ENCODE measurements around the gene KIAA1958. TPM values are rescaled to one million over a fixed set of nuclear protein-coding genes. Genes with fewer than 3 reads are reported as not detected.

The KIAA1958 gene
- total RNA-seq, 2 experiments from 2014 or later: 6.7 to 7.6 TPM

DNA sequence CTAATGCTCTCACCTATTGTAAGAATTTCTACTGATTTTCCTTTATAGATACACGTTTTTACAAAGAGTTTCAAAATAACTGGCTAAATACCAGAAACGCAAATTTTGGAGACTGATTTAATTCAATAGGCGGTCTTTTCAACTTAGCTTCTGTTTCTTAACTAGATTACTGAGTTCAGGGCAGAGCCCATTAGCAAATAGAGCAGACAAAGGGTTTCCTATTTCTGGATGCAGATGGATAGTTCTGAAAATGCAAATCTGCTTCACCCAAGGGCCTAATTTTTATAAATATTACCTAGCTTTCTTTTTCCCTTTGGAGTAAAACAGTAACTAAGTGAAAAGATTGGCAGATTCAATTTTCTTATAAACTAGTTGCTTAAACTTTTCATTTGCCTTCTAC, 13.6 kb upstream of the KIAA1958 start:
- Mint-ChIP-seq H3K27me3 (ENCODE audit: low read depth) (no peaks in the 10 kb centered on the region), H3K9me3 (peaks cover 5% of the 10 kb centered on the region), H3K4me3 (no peak overlapping the region), H3K36me3 (ENCODE audit: low read depth) (peaks cover 18% of the 10 kb centered on the region), H3K4me1 (ENCODE audit: low read depth) (no peaks in the 10 kb centered on the region), H3K27ac (no peak overlapping the region)
- no peak for DNase-seq
- CTCF ChIA-PET: interaction anchor here (0.6 kb wide), 1 partner anchor 10 kb away, joined by 3 read pairs; no protein-coding TSS in a partner anchor
- intact Hi-C loops (cut with micrococcal nuclease): no loop called here

DNA sequence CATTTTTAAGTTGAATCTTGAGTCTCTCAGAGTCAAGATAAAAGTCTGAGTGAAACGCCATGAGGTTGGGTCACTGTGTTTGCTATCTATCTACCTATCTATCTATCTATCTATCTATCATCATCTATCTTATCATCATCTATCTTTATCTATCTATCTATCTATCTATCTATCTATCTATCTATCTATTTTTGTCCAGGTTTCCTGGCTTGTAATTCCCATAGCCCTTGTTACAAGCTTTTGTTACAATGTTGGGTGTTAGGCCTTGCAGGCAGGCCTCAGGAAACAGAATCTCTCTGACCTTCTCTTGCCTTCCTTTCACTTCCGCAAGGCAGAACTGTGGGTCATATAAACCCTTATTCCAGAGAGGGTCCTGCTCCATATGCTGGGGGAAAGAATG, 12.6 kb upstream of the KIAA1958 start:
- Mint-ChIP-seq H3K4me1 (ENCODE audit: low read depth) (no peaks in the 10 kb centered on the region), H3K27ac (no peak overlapping the region), H3K4me3 (no peak overlapping the region), H3K36me3 (ENCODE audit: low read depth) (peaks cover 17% of the 10 kb centered on the region), H3K27me3 (ENCODE audit: low read depth) (no peaks in the 10 kb centered on the region), H3K9me3 (peaks cover 6% of the 10 kb centered on the region)
- no peak for DNase-seq
- CTCF ChIA-PET: interaction anchor here (0.7 kb wide), 1 partner anchor 28 kb away, joined by 3 read pairs; no protein-coding TSS in a partner anchor
- intact Hi-C loops (cut with micrococcal nuclease): no loop called here

DNA sequence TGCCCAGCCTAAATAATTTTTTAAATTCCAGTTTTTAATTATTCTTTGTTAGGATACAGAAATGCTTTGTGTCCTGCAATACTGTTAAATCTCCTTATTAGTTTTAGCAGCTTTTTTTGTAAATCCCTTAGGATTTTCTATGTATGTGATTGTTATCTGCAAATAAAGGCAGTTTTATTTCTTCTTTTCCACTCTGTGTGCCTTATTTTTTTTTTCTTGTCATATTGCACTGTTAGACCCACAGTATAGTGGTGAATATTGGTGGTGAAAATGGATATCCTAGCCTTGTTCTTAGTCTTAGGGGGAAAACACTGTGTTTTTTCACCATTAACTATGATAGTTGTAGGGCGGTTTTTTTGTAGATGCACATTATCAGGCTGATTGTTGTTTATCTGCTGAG, 11.3 kb upstream of the KIAA1958 start:
- H3K4me3 Mint-ChIP-seq: no peak overlapping the region
- CTCF ChIA-PET: interaction anchor here (0.6 to 0.7 kb wide), 2 partner anchors 39 to 1739 kb away, joined by 3 to 4 read pairs; no protein-coding TSS in a partner anchor
- H3K27me3 Mint-ChIP-seq (ENCODE audit: low read depth): no peaks in the 10 kb centered on the region
- peaks cover 20% of the 10 kb centered on the region for H3K36me3 Mint-ChIP-seq (ENCODE audit: low read depth)
- no peak overlapping the region for H3K27ac Mint-ChIP-seq
- no peaks in the 10 kb centered on the region for H3K4me1 Mint-ChIP-seq (ENCODE audit: low read depth)
- intact Hi-C loops (cut with micrococcal nuclease): no loop called here
- DNase-seq: no peak
- H3K9me3 Mint-ChIP-seq: peaks cover 6% of the 10 kb centered on the region

DNA sequence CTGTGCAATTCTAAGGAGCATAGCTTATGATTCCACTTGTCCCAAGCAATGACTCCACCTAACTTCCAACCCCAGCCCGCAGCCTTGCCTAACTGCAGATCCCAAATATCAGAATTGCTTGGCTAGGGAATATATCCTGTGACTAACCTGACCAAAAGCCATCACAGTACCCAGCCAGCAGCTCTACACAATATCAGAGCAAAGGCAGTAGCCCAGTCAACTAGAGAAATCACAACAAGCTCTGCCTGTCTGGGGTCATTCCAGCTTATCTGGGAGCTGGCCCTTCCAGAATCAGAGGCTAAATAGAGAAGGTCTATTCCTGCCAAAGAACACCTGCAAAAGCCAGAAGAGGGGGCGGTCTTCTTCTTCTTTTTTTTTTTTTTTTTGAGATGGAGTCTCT, 9.3 kb upstream of the KIAA1958 start:
- H3K4me3 Mint-ChIP-seq: no peak overlapping the region
- H3K4me1 Mint-ChIP-seq (ENCODE audit: low read depth): no peaks in the 10 kb centered on the region
- CTCF ChIA-PET: interaction anchor here (0.6 kb wide), 1 partner anchor 369 kb away, joined by 3 read pairs; no protein-coding TSS in a partner anchor
- H3K27ac Mint-ChIP-seq: no peak overlapping the region
- DNase-seq: no peak
- H3K9me3 Mint-ChIP-seq: peaks cover 6% of the 10 kb centered on the region
- intact Hi-C loops (cut with micrococcal nuclease): no loop called here
- no peaks in the 10 kb centered on the region for H3K27me3 Mint-ChIP-seq (ENCODE audit: low read depth)
- peaks cover 20% of the 10 kb centered on the region for H3K36me3 Mint-ChIP-seq (ENCODE audit: low read depth)

DNA sequence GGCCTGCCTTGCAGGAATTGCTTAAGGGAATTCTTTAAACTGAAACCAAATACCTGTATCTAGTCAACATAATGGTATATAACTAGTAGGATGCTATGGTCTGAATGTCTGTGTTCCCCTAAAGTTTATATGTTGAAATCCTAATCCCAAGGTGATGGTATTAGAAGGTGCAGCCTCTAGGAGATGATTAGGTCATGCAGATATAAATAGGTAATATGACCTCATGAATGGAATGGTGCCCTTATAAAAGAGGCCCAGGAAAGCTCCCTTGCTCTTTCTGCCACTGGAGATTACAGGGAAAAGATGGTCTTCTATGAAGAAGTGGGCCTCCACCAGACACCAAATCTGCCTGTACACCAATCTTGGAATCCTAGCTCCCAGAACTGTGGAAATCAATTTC, 7.4 kb upstream of the KIAA1958 start:
- intact Hi-C loops (cut with micrococcal nuclease): no loop called here
- H3K27ac Mint-ChIP-seq: no peak overlapping the region
- peaks cover 6% of the 10 kb centered on the region for H3K9me3 Mint-ChIP-seq
- H3K27me3 Mint-ChIP-seq (ENCODE audit: low read depth): no peaks in the 10 kb centered on the region
- DNase-seq: no peak
- peaks cover 20% of the 10 kb centered on the region for H3K36me3 Mint-ChIP-seq (ENCODE audit: low read depth)
- CTCF ChIA-PET: interaction anchor here (1.1 kb wide), 1 partner anchor 306 kb away, joined by 3 read pairs; no protein-coding TSS in a partner anchor
- H3K4me3 Mint-ChIP-seq: no peak overlapping the region
- no peaks in the 10 kb centered on the region for H3K4me1 Mint-ChIP-seq (ENCODE audit: low read depth)

DNA sequence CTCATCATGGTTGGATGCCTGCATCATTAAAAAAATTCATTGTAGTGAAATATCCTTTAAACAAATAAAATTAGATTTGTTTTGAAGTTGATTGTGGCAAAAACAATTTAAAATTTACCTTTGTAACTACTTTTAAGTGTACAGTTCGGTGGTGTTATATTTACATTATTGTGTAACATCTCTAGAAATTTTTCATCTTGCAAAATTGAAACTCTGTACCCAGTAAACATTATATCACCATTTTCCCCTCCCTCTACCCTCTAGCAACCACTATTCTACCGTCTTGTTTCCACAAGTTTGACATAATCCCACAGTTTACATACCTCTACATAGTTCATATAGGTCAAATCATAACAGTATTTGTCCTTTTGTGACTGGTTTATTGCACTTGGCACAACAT, 2.0 kb upstream of the KIAA1958 start:
- no peak overlapping the region for H3K27ac Mint-ChIP-seq
- CTCF ChIA-PET: interaction anchor here (0.6 kb wide), 1 partner anchor 334 kb away, joined by 3 read pairs; no protein-coding TSS in a partner anchor

DNA sequence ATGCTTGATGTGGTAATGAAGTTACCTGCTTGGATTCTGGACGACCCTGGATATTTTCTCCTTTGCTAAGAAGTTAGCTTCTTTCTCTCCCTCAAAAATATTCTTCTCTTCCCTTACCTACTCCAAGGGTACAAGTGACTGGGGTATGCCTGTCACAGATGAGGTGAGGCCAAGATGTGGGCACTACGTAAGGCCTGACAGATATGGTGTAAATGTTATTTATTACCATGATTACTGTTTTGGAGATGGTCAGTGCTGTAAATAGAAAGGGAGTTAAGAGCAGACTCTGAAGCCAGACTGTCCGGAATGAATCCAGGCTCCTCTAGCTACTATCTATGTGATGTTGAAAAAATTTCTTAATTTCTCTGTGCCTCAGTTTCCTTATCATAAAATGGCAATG, 1.1 kb upstream of the KIAA1958 start:
- CTCF ChIA-PET: interaction anchor here (1.5 kb wide), 1 partner anchor 307 kb away, joined by 7 read pairs; no protein-coding TSS in a partner anchor
- Mint-ChIP-seq H3K4me1 (ENCODE audit: low read depth) (peaks cover 33% of the 10 kb centered on the region), H3K27ac (no peak overlapping the region), H3K9me3 (no peaks in the 10 kb centered on the region), H3K4me3 (peak overlapping the region; percentile 93), H3K27me3 (ENCODE audit: low read depth) (no peaks in the 10 kb centered on the region), H3K36me3 (ENCODE audit: low read depth) (peaks cover 4% of the 10 kb centered on the region)
- no peak for DNase-seq
- intact Hi-C loops (cut with micrococcal nuclease): loop anchor here (5.0 to 10.0 kb wide), 7 partner anchors 62 to 1003 kb away; partner anchors contain the start of genes CDC26, ECPAS, GNG10 and PRPF4

More for the DNA sequence above, 2.0 kb upstream of the KIAA1958 start:
- intact Hi-C loops (cut with micrococcal nuclease): loop anchor here (5.0 to 10.0 kb wide), 7 partner anchors 63 to 1002 kb away; partner anchors contain the start of genes CDC26, ECPAS, GNG10 and PRPF4
- H3K9me3 Mint-ChIP-seq: no peaks in the 10 kb centered on the region
- DNase-seq: no peak
- peaks cover 6% of the 10 kb centered on the region for H3K36me3 Mint-ChIP-seq (ENCODE audit: low read depth)
- no peak overlapping the region for H3K4me3 Mint-ChIP-seq
- peaks cover 25% of the 10 kb centered on the region for H3K4me1 Mint-ChIP-seq (ENCODE audit: low read depth)
- no peaks in the 10 kb centered on the region for H3K27me3 Mint-ChIP-seq (ENCODE audit: low read depth)

DNA sequence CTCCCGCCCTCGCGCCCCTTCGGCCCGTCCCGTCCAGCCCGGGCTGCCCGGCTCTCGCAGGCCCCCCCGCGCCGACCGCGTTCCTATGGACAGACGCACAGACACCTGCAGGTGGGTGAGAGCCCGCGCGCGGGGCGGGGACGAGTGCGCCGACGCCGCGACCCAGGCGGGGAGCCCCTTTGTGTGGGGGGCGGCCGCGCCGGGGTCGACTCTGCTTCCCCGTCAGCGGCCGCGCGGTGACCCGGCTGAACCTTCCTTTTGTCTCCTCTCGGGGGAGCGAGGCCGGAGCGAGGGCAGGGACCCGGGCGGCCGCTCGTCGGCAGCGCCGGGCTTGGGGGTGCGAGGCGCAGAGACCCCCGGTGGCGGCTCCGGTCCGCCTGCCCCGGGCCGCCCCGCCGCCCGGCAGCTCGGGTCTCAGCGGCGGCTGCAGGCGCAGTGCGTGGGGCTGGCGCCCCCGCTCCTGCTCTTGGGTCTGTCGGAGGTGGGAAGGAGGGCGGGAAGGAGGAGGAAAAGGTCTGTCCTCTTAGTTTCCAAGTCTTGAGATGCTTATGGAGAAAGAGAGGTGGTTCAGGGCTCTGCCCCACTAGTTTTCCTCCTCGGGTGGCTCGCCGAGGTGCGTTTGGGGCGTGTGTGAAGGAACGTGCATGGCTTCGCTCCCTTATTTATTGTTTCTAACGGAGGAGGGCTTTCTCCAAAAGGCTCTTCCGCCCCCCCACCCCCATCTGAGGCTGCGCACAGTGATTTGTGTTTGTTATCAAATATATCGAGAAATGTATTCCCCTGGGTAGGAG, 576 bp downstream of the KIAA1958 start:
- intact Hi-C loops (cut with micrococcal nuclease): loop anchor here (5.0 to 10.0 kb wide), 7 partner anchors 60 to 1005 kb away; partner anchors contain the start of genes CDC26, ECPAS, GNG10 and PRPF4
- Mint-ChIP-seq H3K36me3 (ENCODE audit: low read depth) (peaks cover 5% of the 10 kb centered on the region), H3K9me3 (no peaks in the 10 kb centered on the region), H3K4me3 (peak overlapping the region; percentile 90), H3K27ac (peak overlapping the region; percentile 59), H3K27me3 (ENCODE audit: low read depth) (no peaks in the 10 kb centered on the region), H3K4me1 (ENCODE audit: low read depth) (peaks cover 34% of the 10 kb centered on the region)
- peak; percentile 58 for DNase-seq
- CTCF ChIA-PET: interaction anchor here (0.9 to 1.5 kb wide), 4 partner anchors 32 to 305 kb away, joined by 3 to 7 read pairs (median 4); partner anchors contain the start of gene HSDL2

DNA sequence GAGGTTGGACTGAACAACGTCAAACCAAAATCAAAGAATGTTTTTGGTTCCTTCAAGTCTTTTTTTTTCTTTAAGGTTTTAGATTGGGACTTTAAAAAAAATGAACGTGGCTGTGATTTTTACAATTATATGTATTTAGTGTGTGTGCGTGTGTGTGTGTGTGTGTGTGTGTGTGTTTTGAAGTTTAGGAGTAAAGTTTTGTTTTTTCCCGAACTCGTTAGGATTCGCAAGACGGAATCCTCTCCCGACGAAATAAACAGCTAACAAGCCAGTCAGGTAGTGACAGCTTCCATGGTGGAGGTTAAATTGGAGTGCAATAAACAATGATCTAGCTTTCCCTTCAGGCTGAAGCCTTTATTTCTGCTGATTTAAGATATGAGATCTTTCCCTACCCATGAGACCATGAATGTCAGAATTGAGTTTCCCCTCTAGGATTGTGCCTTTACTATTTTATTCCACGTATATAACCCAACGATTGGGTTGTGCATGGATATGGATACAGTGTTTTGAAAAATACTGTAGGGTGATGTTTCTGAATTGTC, 1.2 kb downstream of the KIAA1958 start:
- peak overlapping the region; percentile 59 for H3K27ac Mint-ChIP-seq
- peak overlapping the region; percentile 90 for H3K4me3 Mint-ChIP-seq
- peaks cover 34% of the 10 kb centered on the region for H3K4me1 Mint-ChIP-seq (ENCODE audit: low read depth)
- no peaks in the 10 kb centered on the region for H3K27me3 Mint-ChIP-seq (ENCODE audit: low read depth)
- intact Hi-C loops (cut with micrococcal nuclease): loop anchor here (5.0 to 10.0 kb wide), 7 partner anchors 59 to 1006 kb away; partner anchors contain the start of genes CDC26, ECPAS, GNG10 and PRPF4
- no peak for DNase-seq
- CTCF ChIA-PET: interaction anchor here (0.6 to 1.0 kb wide), 3 partner anchors 31 to 890 kb away, joined by 3 to 4 read pairs (median 3); no protein-coding TSS in a partner anchor
- H3K9me3 Mint-ChIP-seq: peaks cover 2% of the 10 kb centered on the region
- peaks cover 10% of the 10 kb centered on the region for H3K36me3 Mint-ChIP-seq (ENCODE audit: low read depth)

DNA sequence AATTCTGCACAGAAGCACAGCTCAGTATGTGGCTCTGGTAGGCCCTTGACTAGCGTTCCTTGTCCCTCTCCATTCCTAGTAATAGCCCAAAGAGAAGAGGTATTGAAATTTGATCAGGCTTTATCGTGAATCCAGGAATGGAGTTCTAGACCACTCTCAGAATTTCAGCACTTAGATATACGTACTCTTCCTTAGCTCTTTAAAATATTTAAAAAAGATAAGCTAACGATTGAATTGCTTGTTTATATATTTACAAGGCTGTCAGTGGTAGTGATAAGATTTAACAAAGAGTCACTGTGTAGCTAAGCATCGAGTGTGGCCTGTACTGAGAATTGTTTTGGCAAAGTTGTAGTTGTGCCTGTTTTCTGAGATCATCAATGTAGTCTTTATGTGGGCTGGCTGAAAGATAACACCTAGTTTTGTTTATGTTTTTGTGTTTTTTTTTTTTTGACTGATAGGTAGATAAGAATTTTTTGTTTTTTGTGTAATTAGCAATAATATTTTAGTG, 2.5 kb downstream of the KIAA1958 start:
- CTCF ChIA-PET: interaction anchor here (0.7 kb wide), 1 partner anchor 202 kb away, joined by 3 read pairs; no protein-coding TSS in a partner anchor
- peaks cover 12% of the 10 kb centered on the region for H3K9me3 Mint-ChIP-seq
- H3K4me3 Mint-ChIP-seq: no peak overlapping the region
- DNase-seq: no peak
- peaks cover 19% of the 10 kb centered on the region for H3K36me3 Mint-ChIP-seq (ENCODE audit: low read depth)
- intact Hi-C loops (cut with micrococcal nuclease): loop anchor here (5.0 to 10.0 kb wide), 7 partner anchors 58 to 1007 kb away; partner anchors contain the start of genes CDC26, ECPAS, GNG10 and PRPF4
- H3K4me1 Mint-ChIP-seq (ENCODE audit: low read depth): peaks cover 34% of the 10 kb centered on the region
- no peaks in the 10 kb centered on the region for H3K27me3 Mint-ChIP-seq (ENCODE audit: low read depth)
- no peak overlapping the region for H3K27ac Mint-ChIP-seq

DNA sequence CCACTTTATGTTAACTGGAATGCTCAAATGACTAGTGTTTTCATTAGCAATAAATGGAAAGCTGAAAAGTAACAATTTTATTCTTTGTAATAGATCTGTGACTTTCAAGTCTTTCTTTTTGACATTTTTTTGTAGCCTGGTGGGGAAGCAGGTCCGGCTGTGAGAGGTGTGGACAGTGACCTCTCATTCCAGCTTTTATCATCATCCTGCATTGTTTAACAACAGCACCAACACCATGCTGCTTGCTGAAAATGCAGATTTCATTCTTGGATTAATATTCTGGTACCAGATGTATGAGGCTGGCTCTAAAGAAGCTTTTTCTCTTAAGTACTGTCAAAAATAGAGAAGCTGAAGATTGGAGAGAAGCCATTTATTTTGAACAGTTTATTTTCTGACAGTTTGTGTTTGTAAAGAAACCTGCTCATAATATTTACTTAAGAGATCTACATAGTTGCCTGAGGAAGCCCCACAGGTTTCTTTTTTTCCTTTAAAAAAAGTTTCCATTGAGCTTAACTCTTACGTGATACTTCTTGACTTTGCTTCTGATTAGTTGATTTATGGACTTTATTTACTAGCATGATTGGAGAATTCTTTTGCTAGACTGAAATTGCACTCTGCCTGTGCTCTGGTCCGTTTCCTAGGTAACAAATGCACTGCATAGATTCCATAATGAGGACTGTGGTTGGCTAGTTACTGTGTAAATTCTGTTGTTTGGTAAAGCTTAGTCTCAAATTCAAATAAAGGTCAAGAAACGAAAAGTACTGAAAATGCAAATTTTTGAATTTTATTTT, 3.4 kb downstream of the KIAA1958 start:
- Mint-ChIP-seq H3K4me3 (no peak overlapping the region), H3K27me3 (ENCODE audit: low read depth) (no peaks in the 10 kb centered on the region), H3K27ac (no peak overlapping the region), H3K4me1 (ENCODE audit: low read depth) (peaks cover 33% of the 10 kb centered on the region), H3K36me3 (ENCODE audit: low read depth) (peaks cover 28% of the 10 kb centered on the region), H3K9me3 (peaks cover 20% of the 10 kb centered on the region)
- intact Hi-C loops (cut with micrococcal nuclease): loop anchor here (5.0 to 10.0 kb wide), 7 partner anchors 57 to 1008 kb away; partner anchors contain the start of genes CDC26, ECPAS, GNG10 and PRPF4
- CTCF ChIA-PET: interaction anchor here (0.6 kb wide), 1 partner anchor 213 kb away, joined by 3 read pairs; no protein-coding TSS in a partner anchor
- DNase-seq: no peak

Measured in activated naive CD4-positive, alpha-beta T cell treated with anti-CD3 and anti-CD28 coated beads for 36 hours (primary cell).